Neuron (in vitro differentiated cells): Measurements from ENCODE around the gene CCDC188.

Source experiments
- H2AFZ ChIP-seq: one replicate; pipeline ENCODE4 v1.6.1; 2013; ENCODE audit warnings: low read depth, mild to moderate bottlenecking, inconsistent platforms, low read length, moderate library complexity
- H3K27me3 ChIP-seq: one replicate; pipeline ENCODE4 v1.6.1; 2013; ENCODE audit warnings: low read length; ENCODE audit not compliant: insufficient read depth
- H3K36me3 ChIP-seq: one replicate; pipeline ENCODE4 v1.6.1; 2013; ENCODE audit warnings: low read length; ENCODE audit not compliant: insufficient read depth
- H3K4me1 ChIP-seq: one replicate; pipeline ENCODE4 v1.6.1; 2013; ENCODE audit warnings: low read length; ENCODE audit not compliant: insufficient read depth
- H3K4me3 ChIP-seq: 2 replicates; pipeline ENCODE4 v1.5.1; 2013; ENCODE audit warnings: mild to moderate bottlenecking, low read length, moderate library complexity
- H3K9me3 ChIP-seq: one replicate; pipeline ENCODE4 v1.6.1; 2013; ENCODE audit warnings: low read length

CCDC188 gene

DNA sequence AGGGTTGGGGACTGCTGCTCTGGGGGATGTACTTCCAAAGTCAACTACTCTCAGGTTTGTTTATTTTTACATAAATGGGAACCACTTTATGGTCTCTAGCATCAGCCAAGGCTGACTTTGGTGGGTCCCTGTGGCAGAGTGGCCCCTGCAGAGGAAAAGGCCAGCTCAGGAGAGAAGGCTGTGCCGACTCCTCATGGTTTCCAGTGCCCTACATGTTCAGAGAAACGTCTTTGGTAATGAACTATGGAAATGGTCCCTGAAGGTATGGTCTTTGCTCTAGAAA is 22.3 kb downstream of the CCDC188 start:
- no peak overlapping the region for H3K4me3 ChIP-seq
- no peaks in the 10 kb centered on the region for H3K27me3 ChIP-seq
- peaks cover 35% of the 10 kb centered on the region for H3K36me3 ChIP-seq
- H3K9me3 ChIP-seq = no peaks in the 10 kb centered on the region
- H3K4me1 ChIP-seq = peaks cover 14% of the 10 kb centered on the region
- H2AFZ ChIP-seq = no peak overlapping the region

DNA sequence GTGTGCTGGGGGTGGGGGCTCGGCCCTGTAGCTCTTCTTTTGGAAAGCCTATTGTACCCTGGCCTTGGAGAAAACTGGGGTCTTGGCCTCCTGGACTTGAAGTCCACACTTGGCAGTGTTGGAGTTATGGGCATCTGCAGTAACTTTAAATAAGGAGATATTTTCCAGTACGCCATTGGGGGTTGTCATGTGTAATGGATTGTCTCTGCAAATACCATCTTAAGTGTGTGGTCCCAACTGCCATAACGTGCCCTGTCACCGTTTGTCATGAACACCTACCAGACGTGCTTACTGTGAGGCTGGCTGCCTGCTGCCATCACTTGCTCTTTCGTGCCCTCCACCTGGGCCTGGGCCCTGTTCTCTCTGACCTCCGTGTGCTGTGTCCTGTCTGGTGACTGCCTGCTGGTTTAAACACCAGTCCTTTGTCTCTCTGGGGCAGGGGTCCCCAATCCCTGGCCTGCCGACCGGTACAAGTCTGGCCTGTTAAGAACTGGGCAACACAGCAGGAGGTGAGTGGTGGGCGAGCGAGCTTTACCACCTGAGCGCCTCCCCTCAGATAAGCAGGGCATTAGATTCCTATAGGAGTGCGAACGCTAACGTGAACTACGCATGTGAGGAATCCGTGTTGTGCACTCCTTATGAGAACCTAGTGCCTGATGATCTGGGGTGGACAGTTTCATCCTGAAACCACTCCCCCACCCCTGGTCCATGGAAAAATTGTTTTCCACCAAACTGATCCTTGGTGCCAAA is 22.8 kb downstream of the CCDC188 start:
- Histone ChIP-seq H3K27me3 (no peaks in the 10 kb centered on the region), H3K4me1 (peaks cover 14% of the 10 kb centered on the region), H3K4me3 (no peak overlapping the region), H2AFZ (no peak overlapping the region), H3K36me3 (peaks cover 39% of the 10 kb centered on the region), H3K9me3 (no peaks in the 10 kb centered on the region)

GRCh38 chr22:20127318-20127868 is 23.5 kb downstream of the CCDC188 start:
- H3K4me3 ChIP-seq = no peak overlapping the region
- H3K9me3 ChIP-seq = no peaks in the 10 kb centered on the region
- no peak overlapping the region for H2AFZ ChIP-seq
- peaks cover 42% of the 10 kb centered on the region for H3K36me3 ChIP-seq
- peaks cover 8% of the 10 kb centered on the region for H3K4me1 ChIP-seq
- H3K27me3 ChIP-seq = no peaks in the 10 kb centered on the region

DNA sequence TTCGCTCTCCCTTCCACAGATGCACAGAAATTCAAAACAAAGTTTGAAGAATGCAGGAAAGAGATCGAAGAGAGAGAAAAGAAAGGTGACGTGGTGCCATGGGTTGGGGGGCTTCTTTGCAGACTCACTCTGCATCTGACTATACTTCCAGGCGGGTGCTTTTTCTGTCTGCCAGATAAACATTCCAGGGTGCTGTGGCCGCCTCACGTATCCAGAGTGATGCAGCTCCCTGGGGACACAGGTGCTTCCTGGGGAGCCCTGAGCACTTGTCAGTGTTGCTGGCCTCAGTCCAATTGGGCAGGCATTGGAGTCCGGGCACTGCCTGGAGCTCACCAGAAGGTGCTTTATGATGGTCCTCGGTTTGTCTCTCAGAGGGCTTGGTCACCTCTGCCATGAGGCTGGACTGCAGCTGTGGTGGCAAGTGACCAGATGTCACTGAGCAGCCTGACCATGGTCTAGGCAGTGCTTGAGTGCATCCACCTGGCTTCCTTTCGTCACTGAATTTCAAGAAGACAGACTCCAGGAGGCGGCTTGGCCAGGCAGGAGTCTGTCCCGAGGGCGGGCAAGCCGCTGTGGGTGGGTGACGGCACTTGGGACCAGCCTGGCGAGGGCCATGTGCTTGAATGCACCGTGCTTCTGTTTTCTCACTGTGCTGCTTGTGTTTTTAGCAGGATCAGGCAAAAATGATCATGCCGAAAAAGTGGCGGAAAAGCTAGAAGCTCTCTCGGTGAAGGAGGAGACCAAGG is 24.4 kb downstream of the CCDC188 start:
- no peak overlapping the region for H2AFZ ChIP-seq
- peaks cover 51% of the 10 kb centered on the region for H3K36me3 ChIP-seq
- no peaks in the 10 kb centered on the region for H3K9me3 ChIP-seq
- no peak overlapping the region for H3K4me3 ChIP-seq
- peaks cover 5% of the 10 kb centered on the region for H3K4me1 ChIP-seq
- no peaks in the 10 kb centered on the region for H3K27me3 ChIP-seq

DNA sequence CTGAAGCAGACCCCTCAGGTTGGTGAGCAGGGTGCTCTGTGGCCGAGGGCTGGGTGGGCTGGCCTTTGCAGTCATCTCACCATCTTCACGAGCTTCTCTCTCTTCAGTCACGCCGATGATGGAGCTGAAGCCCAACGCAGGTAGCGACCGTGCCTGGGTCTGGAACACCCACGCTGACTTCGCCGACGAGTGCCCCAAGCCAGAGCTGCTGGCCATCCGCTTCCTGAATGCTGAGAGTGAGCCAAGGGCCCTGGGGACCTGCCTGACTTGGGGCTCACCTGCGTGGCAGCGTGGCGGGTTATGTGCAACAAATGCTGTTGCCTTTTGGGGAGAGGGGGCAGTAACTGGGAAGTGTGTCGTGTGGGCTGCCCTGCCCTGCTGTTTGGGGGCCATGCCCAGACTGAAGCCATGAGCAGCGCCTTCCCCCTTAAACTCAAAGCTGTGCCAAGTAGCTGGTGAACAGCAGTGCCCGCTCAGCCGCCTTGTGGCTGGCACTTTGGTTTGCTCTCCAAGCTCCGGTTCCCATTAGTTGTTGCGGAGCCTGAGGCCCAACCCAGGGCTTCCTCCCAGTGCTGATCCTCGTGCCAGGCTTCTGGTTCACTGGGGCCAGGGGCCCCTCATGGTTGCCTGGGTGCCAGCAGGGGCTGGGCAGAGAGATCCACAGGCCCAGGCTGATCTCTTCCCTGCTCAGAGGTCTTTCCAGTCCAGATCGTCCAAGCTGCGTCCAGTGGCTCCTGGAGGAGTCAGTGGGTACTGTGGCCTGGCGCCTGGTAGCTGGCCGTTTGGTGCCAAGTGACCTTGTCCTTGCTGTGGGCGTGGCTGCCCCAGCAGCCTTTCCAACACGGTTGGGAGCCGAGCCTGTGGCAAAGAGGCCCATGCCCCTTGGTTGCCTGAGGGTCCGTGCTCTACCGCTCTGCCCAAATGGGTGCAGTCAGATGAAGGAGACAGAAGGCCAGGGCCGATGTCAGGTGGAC is 25.4 kb downstream of the CCDC188 start:
- Histone ChIP-seq H3K36me3 (peaks cover 60% of the 10 kb centered on the region), H3K9me3 (no peaks in the 10 kb centered on the region), H2AFZ (no peak overlapping the region), H3K4me1 (peaks cover 1% of the 10 kb centered on the region), H3K4me3 (no peak overlapping the region), H3K27me3 (no peaks in the 10 kb centered on the region)

GRCh38 chr22:20124083-20124787 is 26.6 kb downstream of the CCDC188 start:
- Histone ChIP-seq H3K9me3 (no peaks in the 10 kb centered on the region), H3K36me3 (peaks cover 70% of the 10 kb centered on the region), H3K4me1 (peaks cover under 1% of the 10 kb centered on the region), H3K4me3 (no peak overlapping the region), H2AFZ (no peak overlapping the region), H3K27me3 (no peaks in the 10 kb centered on the region)

DNA sequence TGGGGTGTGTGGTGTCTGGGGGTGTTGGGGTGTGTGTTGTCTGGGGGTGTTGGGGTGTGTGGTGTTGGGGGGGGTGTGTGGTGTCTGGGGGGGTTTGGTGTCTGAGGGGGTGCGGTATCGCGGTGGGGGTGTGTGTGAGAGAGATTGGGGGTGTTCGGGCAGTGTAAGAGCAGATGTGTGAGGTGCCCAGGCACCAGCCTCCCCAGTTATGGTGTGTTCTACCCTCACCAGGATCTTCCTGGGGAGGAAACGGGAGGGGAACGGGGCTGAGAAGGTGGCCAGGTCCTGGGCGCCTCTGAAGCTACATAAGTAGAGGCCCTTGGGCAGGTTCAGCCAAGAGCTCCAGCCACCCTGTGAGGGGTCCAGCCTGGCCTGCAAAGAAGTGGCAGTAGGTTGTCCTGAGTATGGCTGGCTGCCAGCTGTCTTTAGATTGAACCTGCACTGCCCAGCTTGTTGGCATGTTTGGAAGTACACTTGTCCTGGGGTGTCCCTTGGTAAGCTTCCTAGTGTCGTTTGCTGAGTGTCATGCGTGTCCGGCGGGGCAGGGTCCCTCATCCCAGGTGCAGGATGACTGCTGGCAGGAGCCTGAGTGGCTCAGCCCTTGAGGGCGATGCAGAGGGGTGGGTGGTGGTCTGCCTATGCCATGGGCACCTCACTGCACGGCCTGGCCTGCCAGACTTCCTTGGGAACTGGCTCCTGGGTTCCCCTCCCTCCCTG is 27.3 kb downstream of the CCDC188 start:
- H2AFZ ChIP-seq = no peak overlapping the region
- H3K9me3 ChIP-seq = no peaks in the 10 kb centered on the region
- H3K36me3 ChIP-seq = peaks cover 77% of the 10 kb centered on the region
- H3K4me1 ChIP-seq = peaks cover 7% of the 10 kb centered on the region
- no peaks in the 10 kb centered on the region for H3K27me3 ChIP-seq
- no peak overlapping the region for H3K4me3 ChIP-seq

- Histone ChIP-seq H3K4me1 (peaks cover 12% of the 10 kb centered on the region), H3K36me3 (peaks cover 75% of the 10 kb centered on the region), H2AFZ (no peak overlapping the region), H3K27me3 (no peaks in the 10 kb centered on the region), H3K4me3 (no peak overlapping the region), H3K9me3 (no peaks in the 10 kb centered on the region)
Observed at GRCh38 chr22:20121856-20122415, 28.9 kb downstream of the CCDC188 start.

DNA sequence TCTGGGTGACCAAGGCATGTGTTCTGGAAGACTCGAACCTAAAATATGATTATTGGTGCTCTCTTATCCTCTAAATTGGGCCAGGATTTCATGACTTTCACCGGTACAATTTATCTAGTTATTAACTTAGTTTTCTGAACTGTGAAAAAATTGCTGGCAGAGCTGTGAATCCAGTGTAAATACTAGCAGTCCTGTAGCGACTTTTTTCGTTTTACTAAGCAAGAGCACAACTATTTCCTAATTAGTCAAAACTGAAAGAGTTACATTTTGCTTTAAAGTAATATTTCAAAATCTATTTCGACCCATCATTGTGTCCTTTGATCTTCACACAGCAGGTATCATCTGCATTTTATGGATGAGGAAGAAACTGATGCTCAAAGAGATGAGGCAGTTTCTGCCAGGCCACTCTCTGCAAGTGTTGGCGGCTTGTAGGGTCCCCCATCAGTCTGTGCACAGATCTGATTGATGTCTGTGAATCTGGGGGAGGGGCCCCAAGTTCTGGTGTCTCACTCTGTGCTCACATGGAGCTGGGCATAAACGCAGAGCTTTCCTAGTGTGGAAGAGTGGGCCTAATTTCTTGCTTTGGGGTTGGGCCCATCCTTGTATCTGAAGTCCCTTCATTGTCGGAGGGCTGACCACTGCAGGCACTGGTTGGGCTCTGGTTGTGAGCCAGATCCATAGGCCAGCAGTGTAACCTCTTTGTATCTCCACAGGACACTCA is 32.4 kb downstream of the CCDC188 start:
- Histone ChIP-seq H3K4me1 (peaks cover 23% of the 10 kb centered on the region), H3K27me3 (no peaks in the 10 kb centered on the region), H2AFZ (no peak overlapping the region), H3K36me3 (peaks cover 64% of the 10 kb centered on the region), H3K4me3 (peak overlapping the region; percentile 77), H3K9me3 (no peaks in the 10 kb centered on the region)

- H3K36me3 ChIP-seq = peaks cover 64% of the 10 kb centered on the region
- no peaks in the 10 kb centered on the region for H3K9me3 ChIP-seq
- no peak overlapping the region for H2AFZ ChIP-seq
- peaks cover 23% of the 10 kb centered on the region for H3K4me1 ChIP-seq
- no peaks in the 10 kb centered on the region for H3K27me3 ChIP-seq
- peak overlapping the region; percentile 77 for H3K4me3 ChIP-seq
Observed at GRCh38 chr22:20117633-20118299, 33.1 kb downstream of the CCDC188 start.
